ENCODE measurements around the gene NTM.

Gene NTM

DNA sequence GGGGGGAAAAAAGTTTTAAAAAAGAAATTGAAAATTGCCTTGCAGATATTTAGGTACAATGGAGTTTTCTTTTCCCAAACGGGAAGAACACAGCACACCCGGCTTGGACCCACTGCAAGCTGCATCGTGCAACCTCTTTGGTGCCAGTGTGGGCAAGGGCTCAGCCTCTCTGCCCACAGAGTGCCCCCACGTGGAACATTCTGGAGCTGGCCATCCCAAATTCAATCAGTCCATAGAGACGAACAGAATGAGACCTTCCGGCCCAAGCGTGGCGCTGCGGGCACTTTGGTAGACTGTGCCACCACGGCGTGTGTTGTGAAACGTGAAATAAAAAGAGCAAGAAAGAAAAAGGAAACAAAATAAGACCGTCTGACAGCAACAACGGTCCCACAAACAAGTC lies 964.9 kb downstream of the NTM start:
- no peak for TF ChIP-seq ZFX (IDR thresholded peaks at IDR 0.05)
- TF ChIP-seq, protein P1, sequence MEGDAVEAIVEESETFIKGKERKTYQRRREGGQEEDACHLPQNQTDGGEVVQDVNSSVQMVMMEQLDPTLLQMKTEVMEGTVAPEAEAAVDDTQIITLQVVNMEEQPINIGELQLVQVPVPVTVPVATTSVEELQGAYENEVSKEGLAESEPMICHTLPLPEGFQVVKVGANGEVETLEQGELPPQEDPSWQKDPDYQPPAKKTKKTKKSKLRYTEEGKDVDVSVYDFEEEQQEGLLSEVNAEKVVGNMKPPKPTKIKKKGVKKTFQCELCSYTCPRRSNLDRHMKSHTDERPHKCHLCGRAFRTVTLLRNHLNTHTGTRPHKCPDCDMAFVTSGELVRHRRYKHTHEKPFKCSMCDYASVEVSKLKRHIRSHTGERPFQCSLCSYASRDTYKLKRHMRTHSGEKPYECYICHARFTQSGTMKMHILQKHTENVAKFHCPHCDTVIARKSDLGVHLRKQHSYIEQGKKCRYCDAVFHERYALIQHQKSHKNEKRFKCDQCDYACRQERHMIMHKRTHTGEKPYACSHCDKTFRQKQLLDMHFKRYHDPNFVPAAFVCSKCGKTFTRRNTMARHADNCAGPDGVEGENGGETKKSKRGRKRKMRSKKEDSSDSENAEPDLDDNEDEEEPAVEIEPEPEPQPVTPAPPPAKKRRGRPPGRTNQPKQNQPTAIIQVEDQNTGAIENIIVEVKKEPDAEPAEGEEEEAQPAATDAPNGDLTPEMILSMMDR (conservative IDR thresholded peaks at IDR 0.05): peak; percentile 26
- H3K27ac ChIP-seq: no peak overlapping the region

DNA sequence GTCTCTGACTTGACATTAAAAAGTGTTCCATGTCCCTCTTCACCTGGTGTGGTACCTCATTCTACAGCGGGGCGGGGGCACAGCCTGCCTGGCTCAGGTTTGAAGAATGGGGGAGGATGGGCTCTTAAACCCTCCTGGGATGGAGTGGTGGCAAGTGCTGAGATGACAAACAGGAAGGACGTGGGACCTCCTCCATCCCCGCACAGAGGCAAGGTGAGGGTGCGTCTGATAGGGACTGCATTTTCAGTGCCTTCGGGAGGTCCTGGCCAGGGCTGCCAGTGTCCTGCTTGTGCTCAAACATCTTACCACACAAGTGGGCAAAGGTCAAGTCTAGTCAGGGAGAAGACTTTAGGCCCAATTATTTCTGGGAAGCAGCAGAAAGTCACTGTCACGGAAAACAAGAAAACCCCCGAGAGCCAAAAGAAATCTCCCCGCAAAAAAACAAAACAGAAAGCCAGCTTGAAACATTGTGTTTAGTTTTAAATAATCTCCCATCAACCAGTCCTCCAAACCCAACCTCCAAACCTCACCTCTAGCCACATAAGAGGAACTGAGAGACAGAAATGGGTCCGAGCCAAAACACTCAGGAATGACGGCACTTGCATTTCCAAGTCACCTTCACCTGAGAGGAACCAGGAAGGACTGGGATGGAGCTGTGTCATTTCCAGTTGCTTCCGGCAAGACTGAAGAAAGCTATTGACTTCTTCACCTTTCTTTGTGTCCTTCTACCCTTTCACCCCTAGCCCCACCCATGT lies 966.5 kb downstream of the NTM start:
- TF ChIP-seq, protein P1 (conservative IDR thresholded peaks at IDR 0.05): no peak
- TF ChIP-seq ZFX (IDR thresholded peaks at IDR 0.05): no peak
- H3K27ac ChIP-seq: no peak overlapping the region

DNA sequence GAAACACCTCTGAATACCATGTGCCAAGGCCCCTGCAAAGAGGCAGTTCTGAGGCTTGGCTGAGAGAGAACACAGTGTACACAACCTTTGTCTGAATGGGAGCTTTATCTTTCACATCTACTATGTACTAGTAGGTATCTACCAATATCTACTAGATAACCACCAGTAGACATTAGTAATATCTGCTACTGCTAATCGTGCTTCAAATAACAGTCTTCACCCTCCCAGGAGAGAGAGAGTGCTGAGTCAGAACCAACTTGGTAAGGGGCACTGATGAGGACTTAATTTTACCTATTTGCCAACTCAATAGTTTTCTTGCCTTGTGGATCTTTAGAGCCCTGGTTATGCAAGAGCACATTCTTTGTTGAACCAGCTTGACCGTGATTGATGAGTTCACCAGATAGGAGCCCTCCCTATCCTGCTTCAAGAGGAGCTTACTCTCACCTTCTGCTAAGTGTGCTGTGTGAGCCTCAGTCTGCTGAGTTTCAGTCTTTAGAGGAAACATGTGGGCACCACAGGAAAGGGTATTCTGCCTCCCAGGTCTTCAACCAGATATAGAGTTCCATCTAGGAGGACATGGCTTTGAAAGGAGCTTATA lies 967.5 kb downstream of the NTM start:
- TF ChIP-seq, protein P1 (conservative IDR thresholded peaks at IDR 0.05): no peak
- no peak for TF ChIP-seq ZFX (IDR thresholded peaks at IDR 0.05)
- no peak overlapping the region for H3K27ac ChIP-seq

DNA sequence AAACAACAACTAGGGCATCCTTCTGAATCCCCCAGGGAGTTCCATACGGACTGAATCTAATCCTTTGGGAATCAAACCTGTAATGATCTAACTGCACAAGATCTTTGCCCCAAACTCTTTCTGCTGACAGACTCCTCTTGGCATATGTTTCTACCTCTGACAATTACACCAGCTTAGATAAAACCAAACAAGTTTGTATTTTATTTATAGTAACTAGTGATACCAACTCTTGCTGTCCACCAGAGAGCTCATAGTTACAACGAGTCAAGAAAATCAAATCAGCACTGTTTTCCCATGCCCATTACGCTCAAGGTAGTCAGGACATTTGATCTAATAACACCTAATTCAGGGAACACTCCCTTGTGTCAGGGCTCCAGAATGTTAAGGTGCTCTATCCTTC lies 972.0 kb downstream of the NTM start:
- H3K27ac ChIP-seq: no peak overlapping the region
- TF ChIP-seq, protein P1 (conservative IDR thresholded peaks at IDR 0.05): no peak
- no peak for TF ChIP-seq ZFX (IDR thresholded peaks at IDR 0.05)

DNA sequence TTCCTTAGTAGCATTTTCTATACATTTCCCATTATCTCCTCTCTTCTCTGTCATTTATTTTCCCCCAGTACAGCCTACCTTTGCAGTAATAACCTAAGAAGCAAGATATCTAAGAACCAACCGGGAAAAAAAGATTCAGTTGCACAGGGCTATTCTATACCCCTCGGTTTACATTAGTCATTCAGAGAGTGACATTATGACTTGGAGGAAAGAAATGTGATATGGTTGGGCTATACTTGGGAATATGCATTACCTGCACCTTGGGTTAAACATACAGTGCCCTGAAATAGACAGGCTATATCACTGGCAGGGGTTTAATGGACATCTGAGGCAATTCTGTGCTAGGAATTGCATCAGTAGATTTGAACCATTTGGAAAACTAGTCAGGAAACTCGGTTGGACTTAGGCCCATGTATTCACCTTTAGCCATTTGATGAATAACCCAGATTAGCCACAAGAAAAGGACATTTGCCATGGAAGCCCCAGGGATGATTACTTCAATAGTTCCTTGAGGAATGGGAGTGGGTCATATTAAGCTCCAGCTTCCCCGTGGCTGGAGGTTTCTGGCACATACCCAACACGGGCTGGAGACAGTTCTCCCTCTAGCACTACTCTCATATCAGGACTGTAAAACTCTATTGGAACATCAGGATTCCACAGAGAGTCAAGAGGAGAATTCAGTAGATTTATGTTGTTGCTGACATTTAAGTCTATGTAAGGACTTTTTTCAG lies 973.2 kb downstream of the NTM start:
- H3K27ac ChIP-seq: no peak overlapping the region
- TF ChIP-seq, protein P1 (conservative IDR thresholded peaks at IDR 0.05): no peak
- no peak for TF ChIP-seq ZFX (IDR thresholded peaks at IDR 0.05)

DNA sequence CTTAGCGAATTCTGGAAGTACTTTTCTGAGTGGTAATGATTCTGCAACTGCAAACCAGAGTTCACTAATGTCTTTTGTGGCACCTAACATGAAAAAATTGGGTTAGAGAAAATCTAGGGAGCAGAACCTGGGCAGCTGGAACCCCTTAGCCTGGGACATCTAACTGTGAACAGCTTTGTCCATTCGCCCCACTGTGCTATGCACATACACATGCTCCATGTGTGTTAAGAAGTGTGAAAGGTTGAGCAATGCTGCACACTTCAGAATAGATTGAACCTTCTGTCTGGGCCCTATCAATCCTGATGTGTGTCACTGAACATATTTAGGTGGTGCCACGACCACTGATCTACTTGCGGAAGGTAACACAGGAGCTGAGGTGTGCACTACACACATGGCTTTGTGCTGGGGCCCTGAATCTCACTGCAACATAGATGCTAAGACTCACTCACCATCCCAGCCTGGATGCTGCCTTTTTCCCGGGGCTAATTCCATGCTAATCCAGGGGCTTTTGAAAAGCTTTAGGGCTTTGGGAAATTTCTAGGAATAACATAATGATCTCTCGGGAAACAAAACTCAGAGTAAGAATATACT lies 976.2 kb downstream of the NTM start:
- no peak overlapping the region for H3K27ac ChIP-seq
- no peak for TF ChIP-seq ZFX (IDR thresholded peaks at IDR 0.05)
- TF ChIP-seq, protein P1 (conservative IDR thresholded peaks at IDR 0.05): no peak

Measured in C4-2B (cell line).